ENCODE measurements around the gene IMMP2L.

DNA sequence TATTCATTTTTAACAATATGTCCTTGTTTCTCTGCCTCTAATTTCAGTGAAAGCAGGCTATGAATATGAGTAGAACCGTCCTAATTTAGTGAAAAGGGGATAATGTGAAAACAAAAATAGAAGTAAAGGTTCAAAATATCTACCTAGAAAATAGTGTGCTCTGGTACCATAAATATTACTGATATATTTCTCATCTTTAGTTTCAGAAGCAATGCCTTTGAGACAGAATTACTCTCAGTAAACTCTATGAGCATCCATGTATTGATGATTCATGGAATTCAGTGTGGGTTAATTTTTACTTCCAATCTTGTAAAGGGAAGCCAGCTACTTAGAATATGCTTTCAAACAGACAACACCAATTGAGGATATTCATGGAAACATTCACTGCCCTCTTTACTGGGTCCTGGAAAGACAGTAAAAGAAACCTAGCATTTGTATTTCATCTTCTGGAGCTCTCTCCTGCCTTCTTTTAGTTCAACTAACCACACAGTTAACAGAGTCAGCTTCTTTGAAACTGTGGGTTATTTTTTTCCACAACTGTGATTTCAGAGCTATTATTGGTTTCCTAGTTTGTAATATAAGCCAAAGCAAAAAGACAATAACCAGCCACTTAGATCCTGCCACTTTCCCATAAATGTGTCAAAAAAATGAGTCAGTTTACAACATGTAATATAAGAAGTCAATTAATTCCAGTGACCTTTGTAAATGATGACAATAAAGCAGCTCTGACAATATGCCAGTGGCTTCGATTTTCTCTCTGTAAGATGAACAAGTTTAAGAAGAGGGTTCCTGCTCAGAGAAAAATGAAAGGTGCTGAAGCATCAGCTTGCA lies 469.7 kb downstream of the IMMP2L start:
- TF ChIP-seq CTCF (conservative IDR thresholded peaks at IDR 0.05) (no peak), ZFX (IDR thresholded peaks at IDR 0.05) (no peak)

Data from C4-2B (cell line).